Stimulated activated naive B cell treated with anti-CD40 and anti-IgM and Interleukin-4, amounts not matched to agents 10 μg/mL and 1 μg/mL and 100 μg/mL, for 72 hours (primary cell): ENCODE data around the gene DPM2.

Source experiments
- ATAC-seq, 2 donors: fragments of 150-1000 bp; cut with Tn5 transposase; replicated peaks; 2 replicates each; pipeline ENCODE4 v1.10.0; 2021; ENCODE audit warnings: moderate library complexity in 1 of 2
- DNase-seq: peaks from one replicate; pipeline ENCODE4 v3.0.0; 2021
- H3K27ac Mint-ChIP-seq: one replicate; pipeline ENCODE4 v1.8.0; 2022; ENCODE audit warnings: mild to moderate bottlenecking, mixed read lengths
- H3K27me3 Mint-ChIP-seq, 2 donors: one replicate each; pipeline ENCODE4 v1.8.0; 2022; ENCODE audit warnings: mixed read lengths in 2 of 2
- H3K36me3 Mint-ChIP-seq, 2 donors: one replicate each; pipeline ENCODE4 v1.8.0; 2022; ENCODE audit warnings: mixed read lengths in 2 of 2, mild to moderate bottlenecking in 1 of 2
- H3K4me1 Mint-ChIP-seq, 2 donors: one replicate each; pipeline ENCODE4 v1.8.0; 2022; ENCODE audit warnings: mixed read lengths in 2 of 2, mild to moderate bottlenecking in 1 of 2
- H3K4me3 Mint-ChIP-seq, 2 donors: one replicate each; pipeline ENCODE4 v1.8.0; 2022; ENCODE audit warnings: mild to moderate bottlenecking in 2 of 2, mixed read lengths in 2 of 2, moderate library complexity in 1 of 2
- H3K9me3 Mint-ChIP-seq, 2 donors: one replicate each; pipeline ENCODE4 v1.8.0; 2022; ENCODE audit warnings: mixed read lengths in 2 of 2, mild to moderate bottlenecking in 1 of 2

DPM2 gene

GRCh38 chr9:127977009-127977883, 39.6 kb upstream of the DPM2 start:
- Mint-ChIP-seq H3K36me3 (peaks cover 3 to 13% of the 10 kb centered on the region in 2 donors), H3K9me3 (no peaks in the 10 kb centered on the region), H3K27me3 (no peaks in the 10 kb centered on the region), H3K27ac (peak overlapping the region; percentile 67), H3K4me1 (peaks cover 57 to 86% of the 10 kb centered on the region in 2 donors), H3K4me3 (peak overlapping the region; percentile 69 to 71)
- no peak for ATAC-seq
- DNase-seq = no peak

DNA sequence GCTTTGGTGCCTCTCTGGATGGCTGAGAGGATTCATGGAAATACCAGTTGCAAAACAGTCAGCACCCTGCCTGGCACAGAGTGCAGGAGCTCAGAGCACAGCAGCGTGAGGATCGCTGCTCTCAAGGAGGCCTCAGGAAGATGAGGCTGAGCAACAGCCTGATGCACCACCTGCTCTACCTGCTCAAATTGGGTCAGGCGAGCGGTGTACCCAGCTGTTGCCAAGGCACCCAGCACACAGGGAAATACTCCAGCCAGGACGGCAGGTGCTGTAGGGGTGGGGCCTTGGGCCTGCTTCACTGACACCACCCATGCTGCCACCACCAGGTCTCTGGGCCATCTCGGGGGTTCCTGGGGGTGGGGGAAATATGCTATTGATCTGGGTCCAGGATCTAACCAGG, 38.8 kb upstream of the DPM2 start:
- no peaks in the 10 kb centered on the region for H3K27me3 Mint-ChIP-seq
- peaks cover 5 to 16% of the 10 kb centered on the region in 2 donors for H3K36me3 Mint-ChIP-seq
- H3K4me1 Mint-ChIP-seq = peaks cover 60 to 86% of the 10 kb centered on the region in 2 donors
- no peaks in the 10 kb centered on the region for H3K9me3 Mint-ChIP-seq
- peak overlapping the region; percentile 31 for H3K27ac Mint-ChIP-seq
- peak overlapping the region in 1 of 2 donors; percentile 36 for H3K4me3 Mint-ChIP-seq
- no peak for ATAC-seq
- no peak for DNase-seq

DNA sequence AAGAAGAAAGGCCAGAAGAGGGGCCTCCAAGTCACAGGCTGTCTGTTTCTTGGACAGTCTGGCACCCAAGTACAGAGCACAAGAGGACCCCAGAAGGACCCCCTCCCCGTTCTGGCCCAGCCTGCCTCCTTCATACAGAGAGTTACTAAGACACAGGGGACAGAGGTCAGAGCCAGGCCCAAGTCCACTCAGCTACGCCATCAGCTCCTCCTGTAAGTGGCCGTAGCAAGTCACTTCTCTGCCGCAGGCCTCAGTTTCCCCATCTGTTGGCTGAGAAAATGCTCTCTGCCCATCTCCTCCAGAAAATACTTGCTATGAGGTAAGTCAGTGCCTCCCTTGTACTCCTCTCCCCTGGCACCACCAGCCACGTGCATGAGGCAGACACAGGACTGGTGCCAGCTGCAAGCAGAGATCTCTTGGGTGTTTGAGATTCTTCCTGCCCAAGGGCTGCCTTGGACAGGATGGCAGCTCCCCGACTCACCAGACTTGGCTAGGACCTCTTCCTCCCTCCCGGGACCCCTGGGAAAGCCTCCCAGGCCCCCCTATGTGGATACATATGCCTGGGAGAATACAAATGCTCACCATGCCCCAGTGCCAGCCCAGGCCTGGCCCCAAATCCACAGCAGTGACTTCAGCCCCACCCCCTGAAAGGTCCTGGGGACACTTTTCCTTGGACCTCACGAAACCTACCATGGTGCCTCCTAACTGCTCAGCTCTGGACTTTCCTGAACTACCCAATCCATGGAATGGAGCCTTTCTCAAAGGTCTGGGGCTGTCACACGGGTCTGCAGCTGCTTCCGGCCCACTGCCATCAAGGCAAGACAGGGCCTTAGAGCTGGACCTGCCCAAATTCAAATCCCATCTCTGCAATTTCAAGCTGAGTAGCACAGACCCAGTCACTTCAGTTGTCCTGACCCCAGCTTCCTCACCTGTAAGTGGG, 38.0 kb upstream of the DPM2 start:
- Mint-ChIP-seq H3K9me3 (no peaks in the 10 kb centered on the region), H3K27me3 (no peaks in the 10 kb centered on the region), H3K4me3 (peak overlapping the region in 1 of 2 donors; percentile 7), H3K4me1 (peaks cover 64 to 90% of the 10 kb centered on the region in 2 donors), H3K36me3 (peaks cover 5 to 16% of the 10 kb centered on the region in 2 donors), H3K27ac (peak overlapping the region; percentile 89)
- DNase-seq (no peak), ATAC-seq (no peak)

- Mint-ChIP-seq H3K36me3 (peaks cover 5 to 22% of the 10 kb centered on the region in 2 donors), H3K4me1 (peaks cover 73 to 96% of the 10 kb centered on the region in 2 donors), H3K27ac (peak overlapping the region; percentile 80), H3K4me3 (no peak overlapping the region), H3K27me3 (no peaks in the 10 kb centered on the region), H3K9me3 (no peaks in the 10 kb centered on the region)
- DNase-seq (no peak), ATAC-seq (no peak)
These were observed 37.2 kb upstream of the DPM2 start for GRCh38 chr9:127974769-127975261.

DNA sequence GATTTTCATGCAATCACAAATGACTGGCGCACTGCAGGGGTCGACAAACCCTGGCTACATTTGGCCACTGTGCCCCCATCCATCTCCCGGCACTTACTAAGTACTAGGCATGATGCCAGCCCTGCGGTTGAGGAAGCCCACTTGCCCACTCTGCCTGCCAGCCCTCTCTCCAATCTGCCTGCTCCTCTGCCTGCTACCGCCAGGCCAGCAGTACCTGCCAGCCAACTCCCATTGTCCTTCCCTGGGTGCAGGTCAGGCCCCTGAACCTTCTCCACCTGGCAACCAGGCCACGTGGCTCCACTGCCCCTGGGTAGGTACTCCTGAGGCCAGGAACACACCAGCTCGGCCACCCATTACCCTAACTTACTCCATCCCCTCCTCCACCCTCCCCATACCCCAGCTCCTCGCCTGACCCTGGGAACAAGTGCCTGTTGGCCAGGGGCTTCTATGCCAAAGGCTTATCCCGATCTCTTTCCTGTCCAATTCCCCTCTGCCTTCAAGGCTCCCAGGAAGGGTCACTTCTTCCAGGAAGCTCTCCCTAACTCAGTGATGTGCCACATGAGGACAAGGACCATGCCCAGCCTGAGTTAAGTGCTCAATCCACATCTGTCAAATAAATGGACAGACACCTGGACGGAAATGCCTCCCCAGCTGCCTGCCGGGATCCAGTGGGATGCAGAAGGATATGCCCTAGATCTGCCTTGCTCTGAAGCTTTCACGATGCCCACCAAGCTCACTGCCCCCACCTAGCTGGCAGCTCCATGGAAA, 36.5 kb upstream of the DPM2 start:
- Mint-ChIP-seq H3K27ac (peak overlapping the region; percentile 84), H3K4me3 (no peak overlapping the region), H3K36me3 (peaks cover 5 to 24% of the 10 kb centered on the region in 2 donors), H3K9me3 (no peaks in the 10 kb centered on the region), H3K4me1 (peaks cover 77 to 96% of the 10 kb centered on the region in 2 donors), H3K27me3 (no peaks in the 10 kb centered on the region)
- ATAC-seq = no peak
- DNase-seq = no peak

- H3K4me3 Mint-ChIP-seq = no peak overlapping the region
- ATAC-seq (no peak), DNase-seq (no peak)
- peaks cover 5 to 27% of the 10 kb centered on the region in 2 donors for H3K36me3 Mint-ChIP-seq
- peak overlapping the region; percentile 92 for H3K27ac Mint-ChIP-seq
- peaks cover 80 to 99% of the 10 kb centered on the region in 2 donors for H3K4me1 Mint-ChIP-seq
- no peaks in the 10 kb centered on the region for H3K27me3 Mint-ChIP-seq
- no peaks in the 10 kb centered on the region for H3K9me3 Mint-ChIP-seq
These were observed 35.7 kb upstream of the DPM2 start for GRCh38 chr9:127973169-127974000.

DNA sequence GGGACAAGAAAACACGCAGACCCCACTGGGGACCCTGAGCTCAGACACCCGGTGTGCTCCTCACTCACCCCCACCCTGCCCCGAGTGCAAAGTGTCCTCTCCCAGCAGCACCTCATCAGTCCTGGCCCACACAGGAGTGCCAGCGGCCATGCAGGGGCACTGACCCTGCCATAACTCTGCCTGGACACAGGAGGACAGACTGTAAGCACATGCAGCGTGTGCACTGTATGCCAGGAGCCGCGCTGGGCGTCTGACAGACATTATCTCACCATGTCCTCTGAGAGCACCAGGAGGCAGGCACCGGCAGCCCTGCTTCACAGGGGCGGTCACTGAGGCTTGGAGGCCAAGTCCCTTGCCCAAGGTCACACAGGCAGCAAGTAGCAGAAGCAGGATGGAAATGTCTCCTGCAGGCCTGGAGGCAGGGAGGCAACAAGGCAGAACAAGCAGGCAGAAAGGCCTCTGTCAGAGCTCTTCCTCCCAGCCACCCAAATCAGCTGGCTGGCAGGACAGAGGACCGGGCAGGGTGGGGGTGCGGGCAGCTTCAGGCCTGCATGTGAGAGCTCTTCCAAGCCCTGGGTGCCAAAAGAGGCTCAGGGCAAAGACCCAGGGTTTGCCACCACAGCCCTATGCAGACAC, 34.7 kb upstream of the DPM2 start:
- peaks cover 88 to 99% of the 10 kb centered on the region in 2 donors for H3K4me1 Mint-ChIP-seq
- peak overlapping the region; percentile 92 for H3K27ac Mint-ChIP-seq
- no peak for DNase-seq
- no peak for ATAC-seq
- peaks cover 8 to 31% of the 10 kb centered on the region in 2 donors for H3K36me3 Mint-ChIP-seq
- H3K4me3 Mint-ChIP-seq = peak overlapping the region; percentile 69 to 74
- no peaks in the 10 kb centered on the region for H3K27me3 Mint-ChIP-seq
- H3K9me3 Mint-ChIP-seq = no peaks in the 10 kb centered on the region

DNA sequence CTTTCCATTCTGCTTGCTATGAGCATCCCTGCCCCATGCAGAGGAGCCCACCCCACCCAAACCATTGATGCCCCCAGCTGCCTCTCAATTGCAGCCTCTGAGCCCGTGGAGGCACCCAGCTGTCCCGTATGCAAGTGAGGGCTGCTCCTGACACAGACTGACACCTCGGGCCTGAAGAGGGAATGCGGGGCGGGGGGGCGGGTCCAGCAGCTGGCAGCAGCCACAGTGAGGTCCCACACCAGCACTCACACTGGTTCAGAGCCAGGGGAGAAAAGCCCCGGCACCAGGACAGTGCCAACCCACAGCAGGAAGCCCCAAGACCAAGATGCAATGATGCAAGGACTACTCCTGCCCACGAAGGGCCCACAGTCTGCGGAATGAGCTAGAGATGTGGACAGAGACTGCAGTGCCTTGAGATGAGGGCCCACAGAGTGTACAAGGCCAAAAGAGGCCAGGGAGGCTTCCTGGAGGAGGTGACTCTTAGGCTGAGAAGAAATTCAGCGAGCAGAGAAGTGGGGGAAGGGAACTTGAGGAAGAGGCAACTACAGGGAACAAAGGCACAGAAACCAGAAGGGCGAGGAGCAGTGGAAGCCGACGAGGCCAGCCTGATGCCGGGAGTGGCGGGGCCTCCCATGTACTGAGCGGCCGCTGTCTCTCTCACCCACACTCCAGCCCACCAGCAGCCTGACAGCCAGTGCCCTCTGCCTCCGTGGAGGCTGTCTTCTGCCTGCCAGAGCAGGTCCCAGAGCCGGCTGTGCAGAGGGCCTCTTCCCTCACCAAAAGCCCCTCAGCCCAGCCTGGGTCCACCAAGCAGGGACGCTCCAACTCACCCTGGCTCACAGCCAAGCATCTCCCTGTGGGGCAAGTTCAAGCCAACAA, 33.9 kb upstream of the DPM2 start:
- Mint-ChIP-seq H3K9me3 (no peaks in the 10 kb centered on the region), H3K27ac (peak overlapping the region; percentile 95), H3K4me1 (peaks cover 90 to 99% of the 10 kb centered on the region in 2 donors), H3K4me3 (peak overlapping the region; percentile 69 to 77), H3K27me3 (no peaks in the 10 kb centered on the region), H3K36me3 (peaks cover 10 to 31% of the 10 kb centered on the region in 2 donors)
- ATAC-seq = peak; percentile 23 to 30
- DNase-seq = no peak

DNA sequence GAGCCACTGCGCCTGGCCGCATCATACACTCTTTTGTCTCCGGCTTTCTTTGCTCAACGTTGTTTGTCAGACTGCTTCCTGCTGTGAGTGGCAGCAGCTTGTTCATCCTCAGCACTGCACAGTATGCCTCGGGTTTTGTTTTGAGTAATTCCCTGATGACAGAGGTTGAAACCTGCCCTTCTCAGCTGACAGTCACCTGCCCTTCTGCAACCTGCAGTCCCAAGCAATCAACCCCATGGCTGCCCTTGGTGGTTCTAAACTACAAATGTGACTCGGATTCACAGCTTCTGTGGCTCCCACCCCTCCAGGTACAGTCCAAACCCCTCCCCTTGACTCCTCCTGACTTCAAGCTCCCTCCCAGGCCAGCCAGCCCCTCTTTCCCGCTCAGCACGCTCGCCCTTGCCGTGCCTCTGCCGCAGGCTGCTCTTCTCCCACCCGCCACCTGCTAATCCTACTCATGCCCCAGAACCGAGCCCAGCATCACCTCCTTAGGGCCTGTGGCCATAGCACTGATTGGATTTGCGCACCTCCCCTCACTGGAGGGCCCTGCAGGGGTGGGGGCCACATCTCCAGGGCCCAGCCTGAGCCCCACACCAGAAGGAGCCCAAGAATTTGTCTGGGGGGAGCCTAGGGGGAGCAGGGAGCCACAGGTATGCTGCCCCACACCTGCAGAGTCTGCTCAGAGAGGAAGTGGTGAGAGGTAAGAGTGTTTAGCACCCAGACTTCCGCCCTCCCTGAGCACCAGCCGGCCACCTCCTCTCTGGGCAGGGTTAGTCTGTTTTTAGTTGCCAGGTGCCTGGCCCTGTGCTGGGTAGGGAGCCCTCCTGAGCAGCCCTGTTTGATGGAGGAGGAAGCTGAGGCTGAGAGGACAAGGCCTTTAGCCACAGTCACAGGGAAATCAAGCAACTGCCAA, 33.0 kb upstream of the DPM2 start:
- peak; percentile 95 for ATAC-seq
- peak overlapping the region; percentile 95 for H3K27ac Mint-ChIP-seq
- H3K9me3 Mint-ChIP-seq = no peaks in the 10 kb centered on the region
- H3K27me3 Mint-ChIP-seq = no peaks in the 10 kb centered on the region
- peaks cover 85 to 99% of the 10 kb centered on the region in 2 donors for H3K4me1 Mint-ChIP-seq
- H3K36me3 Mint-ChIP-seq = peaks cover 9 to 26% of the 10 kb centered on the region in 2 donors
- peak; percentile 80 for DNase-seq
- H3K4me3 Mint-ChIP-seq = peak overlapping the region; percentile 69 to 77

DNA sequence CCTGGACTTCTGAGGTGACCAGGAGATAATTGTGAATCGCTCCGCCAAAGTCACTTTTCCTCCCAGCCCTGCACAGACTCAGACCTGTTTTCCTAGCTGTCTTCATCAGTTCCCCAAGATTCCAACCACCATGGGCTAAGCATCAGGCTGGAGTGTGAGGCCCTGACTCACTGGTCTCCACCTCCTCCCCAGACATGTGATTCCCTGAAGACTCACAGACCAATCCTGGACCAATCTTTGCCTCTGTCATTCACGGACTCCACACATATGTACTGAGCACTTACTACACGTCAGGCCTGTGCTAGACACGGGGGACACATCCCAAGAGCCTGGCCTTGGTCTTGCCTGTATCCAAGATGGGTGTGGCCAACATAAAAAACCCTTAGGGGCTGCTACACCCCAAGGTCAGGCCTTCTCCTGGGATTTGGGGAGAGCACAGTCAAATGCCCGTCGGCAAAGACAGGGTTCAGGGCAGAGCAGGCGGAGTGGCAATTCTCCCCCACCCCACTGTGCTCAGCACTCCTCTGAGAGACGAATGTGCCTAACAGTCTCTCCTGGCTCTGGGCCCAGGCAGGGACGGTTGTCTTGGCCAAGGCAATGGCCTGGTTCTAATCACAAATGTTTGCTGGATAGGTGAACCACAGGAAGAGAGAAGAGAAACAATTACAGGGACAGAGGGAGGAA, 31.2 kb upstream of the DPM2 start:
- Mint-ChIP-seq H3K36me3 (peaks cover 7 to 30% of the 10 kb centered on the region in 2 donors), H3K9me3 (no peaks in the 10 kb centered on the region), H3K4me1 (peaks cover 75 to 91% of the 10 kb centered on the region in 2 donors), H3K27me3 (no peaks in the 10 kb centered on the region), H3K4me3 (peak overlapping the region; percentile 7 to 43), H3K27ac (peak overlapping the region; percentile 95)
- ATAC-seq (no peak), DNase-seq (no peak)

GRCh38 chr9:127968042-127968441, 30.4 kb upstream of the DPM2 start:
- Mint-ChIP-seq H3K4me3 (no peak overlapping the region), H3K27ac (peak overlapping the region; percentile 95), H3K4me1 (peaks cover 74 to 90% of the 10 kb centered on the region in 2 donors), H3K9me3 (no peaks in the 10 kb centered on the region), H3K36me3 (peaks cover 7 to 33% of the 10 kb centered on the region in 2 donors), H3K27me3 (no peaks in the 10 kb centered on the region)
- no peak for DNase-seq
- no peak for ATAC-seq
